ENCODE measurements around the gene PIP5K1B. TPM values are rescaled to one million over a fixed set of nuclear protein-coding genes. Genes with fewer than 3 reads are reported as not detected.
"Not testable (repeated sequence)": the region's sequence is repeated elsewhere in the genome, so short reads cannot be mapped to it uniquely, and the experiment has no call there.

Gene PIP5K1B
- total RNA-seq, 2 donors from 2014 or later = 0.55 to 0.99 TPM

GRCh38 chr9:68983008-68983411 is 278.0 kb downstream of the PIP5K1B start:
- H3K9me3 ChIP-seq (ENCODE audit: control insufficient read depth, low read length, poor library complexity, severe bottlenecking) = no peaks in the 10 kb centered on the region
- ATAC-seq = no peak
- Mint-ChIP-seq H3K27me3 (peaks cover 7% of the 10 kb centered on the region), H3K27ac (no peak overlapping the region), H3K36me3 (ENCODE audit: low read depth) (peaks cover 2% of the 10 kb centered on the region), H3K4me1 (peaks cover 7% of the 10 kb centered on the region), H3K4me3 (no peak overlapping the region)
- DNase-seq = no peak

DNA sequence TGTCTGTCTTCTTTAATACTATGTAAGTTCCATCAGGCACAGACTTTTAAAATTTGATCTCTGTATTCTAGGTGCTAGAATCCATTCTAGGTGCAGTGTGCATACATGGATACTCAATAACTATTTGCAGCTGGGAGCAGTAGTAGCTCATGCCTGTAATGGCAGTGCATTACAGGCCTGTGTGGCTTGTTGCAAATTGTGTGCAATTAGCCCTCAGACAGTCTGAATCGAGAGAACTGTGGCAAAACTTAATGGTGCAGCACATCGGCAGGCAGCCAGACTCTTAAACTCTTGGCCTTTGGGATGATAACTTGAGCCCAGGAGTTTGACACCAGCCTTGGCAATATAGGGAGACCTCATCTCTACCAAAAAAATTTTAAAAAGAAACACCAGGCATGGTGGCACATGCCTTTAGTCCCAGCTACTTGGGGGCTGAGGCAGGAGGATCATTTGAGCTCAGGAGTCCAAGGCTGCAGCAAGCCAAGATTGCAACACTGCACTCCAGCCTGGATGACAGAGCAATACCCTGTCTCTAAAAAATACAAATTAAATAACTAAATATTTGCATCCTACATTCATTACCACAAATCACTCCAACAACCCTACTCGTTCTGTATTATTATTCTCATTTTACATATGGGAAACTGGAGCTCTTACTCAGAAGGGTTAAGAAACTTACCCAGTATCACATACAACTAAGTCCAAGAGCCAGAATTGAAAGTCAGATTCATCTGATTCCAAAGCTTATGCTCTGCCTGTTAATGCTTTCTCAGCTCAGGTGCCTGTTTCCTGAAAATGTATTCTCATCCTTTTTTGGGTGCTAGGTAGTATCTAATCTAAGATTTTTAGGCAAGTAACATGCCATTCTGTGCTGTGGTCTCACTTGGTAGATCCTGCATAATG is 278.7 kb downstream of the PIP5K1B start:
- H3K9me3 ChIP-seq (ENCODE audit: control insufficient read depth, low read length, poor library complexity, severe bottlenecking) = no peaks in the 10 kb centered on the region
- Mint-ChIP-seq H3K4me3 (no peak overlapping the region), H3K4me1 (peaks cover 7% of the 10 kb centered on the region), H3K27me3 (peaks cover 7% of the 10 kb centered on the region), H3K27ac (no peak overlapping the region), H3K36me3 (ENCODE audit: low read depth) (no peaks in the 10 kb centered on the region)
- DNase-seq = no peak
- ATAC-seq = no peak

DNA sequence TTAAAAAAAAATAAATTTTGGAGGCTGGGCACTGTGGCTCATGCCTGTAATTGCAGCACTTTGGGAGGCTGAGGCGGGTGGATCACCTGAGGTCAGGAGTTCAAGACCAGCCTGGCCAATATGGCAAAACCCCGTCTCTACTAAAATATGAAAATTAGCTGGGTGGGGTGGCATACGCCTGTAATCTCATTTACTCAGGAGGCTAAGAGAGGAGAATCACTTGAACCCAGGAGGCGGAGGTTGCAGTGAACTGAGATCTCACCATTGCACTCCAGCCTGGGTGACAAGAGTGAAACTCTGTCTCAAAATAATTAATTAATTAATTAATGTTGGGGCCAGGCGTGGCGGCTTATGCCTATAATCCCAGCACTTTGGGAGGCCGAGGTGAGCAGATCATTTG is 281.9 kb downstream of the PIP5K1B start:
- not testable (repeated sequence) for H3K36me3 Mint-ChIP-seq (ENCODE audit: low read depth); H3K4me1 Mint-ChIP-seq; ATAC-seq; H3K27ac Mint-ChIP-seq; DNase-seq; H3K9me3 ChIP-seq (ENCODE audit: control insufficient read depth, low read length, poor library complexity, severe bottlenecking); H3K4me3 Mint-ChIP-seq; H3K27me3 Mint-ChIP-seq

DNA sequence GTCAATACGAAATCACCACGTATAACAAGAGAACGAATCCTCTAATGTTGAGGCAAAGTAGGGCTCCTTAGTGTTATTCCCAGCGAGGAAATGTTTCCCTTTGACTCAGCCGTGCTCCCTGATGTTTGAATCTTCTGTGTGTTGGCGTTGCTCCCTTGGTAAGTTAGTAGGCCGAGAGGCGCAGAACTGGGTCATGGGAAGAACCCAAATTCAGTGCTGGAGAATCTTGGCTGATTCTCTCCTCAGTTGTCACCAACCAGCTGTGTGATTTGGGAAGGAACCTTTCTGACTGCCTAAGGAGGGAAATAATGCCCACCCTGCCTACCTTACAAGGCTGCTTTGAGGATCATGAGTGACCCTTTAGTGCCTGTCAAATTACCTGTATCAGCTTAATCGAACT is 286.4 kb downstream of the PIP5K1B start:
- H3K4me1 Mint-ChIP-seq = no peaks in the 10 kb centered on the region
- ATAC-seq (no peak), DNase-seq (no peak)
- H3K9me3 ChIP-seq (ENCODE audit: control insufficient read depth, low read length, poor library complexity, severe bottlenecking) = no peaks in the 10 kb centered on the region
- H3K27ac Mint-ChIP-seq = no peak overlapping the region
- no peaks in the 10 kb centered on the region for H3K36me3 Mint-ChIP-seq (ENCODE audit: low read depth)
- no peak overlapping the region for H3K4me3 Mint-ChIP-seq
- H3K27me3 Mint-ChIP-seq = peaks cover 4% of the 10 kb centered on the region

DNA sequence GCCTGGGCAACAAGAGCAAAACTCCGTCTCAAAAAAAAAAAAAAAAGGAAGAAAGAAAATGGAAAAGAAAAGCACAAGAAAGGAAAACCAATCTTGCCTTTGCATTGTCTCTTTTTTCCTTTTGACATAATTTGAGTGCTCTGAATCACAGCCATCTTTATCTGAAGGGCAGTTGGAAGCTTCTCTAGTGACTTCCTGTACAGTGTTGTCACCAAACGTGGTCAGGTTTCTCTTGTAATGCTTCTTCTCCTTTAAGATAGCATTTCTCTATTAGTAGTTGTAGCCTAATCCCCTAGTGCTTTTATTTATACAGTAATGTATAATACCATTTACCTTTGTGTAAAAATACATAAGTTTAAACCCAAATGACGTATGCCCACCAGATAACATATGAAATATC is 290.7 kb downstream of the PIP5K1B start:
- no peak for ATAC-seq
- no peak overlapping the region for H3K27ac Mint-ChIP-seq
- DNase-seq = no peak
- no peaks in the 10 kb centered on the region for H3K36me3 Mint-ChIP-seq (ENCODE audit: low read depth)
- H3K9me3 ChIP-seq (ENCODE audit: control insufficient read depth, low read length, poor library complexity, severe bottlenecking) = no peaks in the 10 kb centered on the region
- H3K27me3 Mint-ChIP-seq = peaks cover 7% of the 10 kb centered on the region
- H3K4me3 Mint-ChIP-seq = no peak overlapping the region
- H3K4me1 Mint-ChIP-seq = peaks cover 6% of the 10 kb centered on the region

DNA sequence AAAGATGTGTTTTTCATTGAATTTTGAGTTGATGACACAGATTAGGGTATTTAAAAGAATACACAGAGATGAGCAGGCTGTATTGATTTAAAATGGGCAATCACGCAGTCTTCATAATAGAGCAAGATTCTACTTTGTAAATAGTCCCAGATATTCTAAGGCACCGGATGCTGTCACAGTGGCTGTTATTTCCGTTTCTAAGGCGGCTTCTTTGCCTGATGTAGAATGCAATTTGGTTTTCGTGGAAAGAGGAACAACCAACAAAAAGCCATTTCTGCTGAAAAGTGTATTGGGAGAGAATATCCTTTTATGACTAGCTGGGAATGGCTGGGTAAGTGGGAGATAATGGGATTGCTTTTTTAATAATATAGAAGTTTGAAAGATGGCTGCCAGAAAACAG is 291.4 kb downstream of the PIP5K1B start:
- Mint-ChIP-seq H3K4me3 (peak overlapping the region; percentile 43), H3K4me1 (peaks cover 6% of the 10 kb centered on the region), H3K36me3 (ENCODE audit: low read depth) (no peaks in the 10 kb centered on the region), H3K27me3 (peaks cover 7% of the 10 kb centered on the region), H3K27ac (no peak overlapping the region)
- H3K9me3 ChIP-seq (ENCODE audit: control insufficient read depth, low read length, poor library complexity, severe bottlenecking) = no peaks in the 10 kb centered on the region
- no peak for DNase-seq
- ATAC-seq = no peak

DNA sequence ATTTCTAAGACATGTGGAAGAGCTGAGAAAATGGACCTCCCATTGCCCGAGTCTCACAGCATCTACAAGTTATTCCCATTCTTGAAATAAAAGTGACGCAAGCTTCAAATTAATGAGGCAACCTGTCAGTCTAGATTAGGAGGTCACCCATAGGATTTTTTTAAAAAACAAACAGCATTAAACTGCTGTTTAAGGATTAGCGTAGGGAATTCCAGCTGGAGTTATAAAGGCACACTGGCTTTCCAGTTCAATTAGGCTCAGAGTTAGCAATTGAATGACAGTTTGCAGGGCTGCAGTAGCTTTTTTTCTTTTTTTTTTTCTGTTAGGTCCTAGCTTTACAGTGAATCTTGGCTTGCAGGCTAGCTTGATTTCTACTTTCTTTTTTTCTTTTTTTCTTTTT is 292.6 kb downstream of the PIP5K1B start:
- H3K4me1 Mint-ChIP-seq = peaks cover 6% of the 10 kb centered on the region
- H3K36me3 Mint-ChIP-seq (ENCODE audit: low read depth) = no peaks in the 10 kb centered on the region
- no peak for DNase-seq
- no peak overlapping the region for H3K27ac Mint-ChIP-seq
- H3K27me3 Mint-ChIP-seq = peaks cover 12% of the 10 kb centered on the region
- H3K9me3 ChIP-seq (ENCODE audit: control insufficient read depth, low read length, poor library complexity, severe bottlenecking) = no peaks in the 10 kb centered on the region
- H3K4me3 Mint-ChIP-seq = no peak overlapping the region
- no peak for ATAC-seq

DNA sequence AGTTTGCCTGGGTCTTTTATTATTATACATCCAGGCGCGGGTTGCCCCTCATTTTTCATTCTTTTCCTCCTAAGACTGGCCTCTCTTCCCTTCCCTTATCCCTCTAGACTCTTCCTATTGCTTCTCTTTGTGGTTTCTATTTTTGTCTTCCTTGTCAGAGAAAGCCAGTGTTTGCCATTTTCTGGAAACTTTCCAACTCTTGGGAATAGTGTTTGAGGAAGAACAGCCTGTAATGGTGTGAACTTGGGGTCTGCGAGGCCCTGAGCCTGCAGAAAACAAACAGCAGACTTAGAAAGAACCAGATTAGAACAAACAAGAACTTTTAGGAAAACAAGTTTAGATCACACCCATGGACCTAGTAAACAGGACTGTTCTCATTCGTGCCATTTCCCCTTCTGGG is 293.3 kb downstream of the PIP5K1B start:
- H3K9me3 ChIP-seq (ENCODE audit: control insufficient read depth, low read length, poor library complexity, severe bottlenecking) = no peaks in the 10 kb centered on the region
- peaks cover 2% of the 10 kb centered on the region for H3K36me3 Mint-ChIP-seq (ENCODE audit: low read depth)
- no peak for ATAC-seq
- peaks cover 19% of the 10 kb centered on the region for H3K27me3 Mint-ChIP-seq
- H3K4me1 Mint-ChIP-seq = peaks cover 8% of the 10 kb centered on the region
- H3K27ac Mint-ChIP-seq = no peak overlapping the region
- no peak for DNase-seq
- H3K4me3 Mint-ChIP-seq = no peak overlapping the region

DNA sequence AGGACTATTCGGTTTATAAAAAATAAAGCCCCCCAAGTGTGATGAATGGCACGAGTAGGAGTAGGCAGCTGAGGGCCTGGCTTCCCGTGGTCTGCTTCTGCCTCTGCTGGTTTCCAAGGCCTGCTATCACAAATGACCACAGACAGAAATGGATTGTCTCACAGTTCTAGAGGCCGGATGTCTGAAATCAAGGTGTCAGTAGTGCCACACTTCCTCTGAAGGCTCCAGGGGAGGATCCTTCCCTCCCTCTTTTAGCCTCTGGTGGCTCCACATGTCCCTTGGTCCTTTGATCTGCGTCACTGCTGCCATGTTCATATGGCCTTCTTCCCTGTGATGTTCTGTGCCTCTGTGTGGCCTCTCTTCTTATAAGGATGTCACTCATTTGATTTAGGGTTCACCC is 293.8 kb downstream of the PIP5K1B start:
- no peak for ATAC-seq
- Mint-ChIP-seq H3K4me3 (no peak overlapping the region), H3K27ac (no peak overlapping the region), H3K4me1 (peaks cover 8% of the 10 kb centered on the region), H3K36me3 (ENCODE audit: low read depth) (peaks cover 2% of the 10 kb centered on the region), H3K27me3 (peaks cover 20% of the 10 kb centered on the region)
- DNase-seq = no peak
- H3K9me3 ChIP-seq (ENCODE audit: control insufficient read depth, low read length, poor library complexity, severe bottlenecking) = no peaks in the 10 kb centered on the region

- peak in 2 of 3 donors; percentile 16 to 57 for DNase-seq
- Mint-ChIP-seq H3K27ac (no peak overlapping the region), H3K4me1 (peaks cover 8% of the 10 kb centered on the region), H3K36me3 (ENCODE audit: low read depth) (peaks cover 2% of the 10 kb centered on the region), H3K4me3 (no peak overlapping the region), H3K27me3 (peaks cover 20% of the 10 kb centered on the region)
- no peaks in the 10 kb centered on the region for H3K9me3 ChIP-seq (ENCODE audit: control insufficient read depth, low read length, poor library complexity, severe bottlenecking)
- ATAC-seq = peak; percentile 91
These were observed 294.5 kb downstream of the PIP5K1B start for GRCh38 chr9:68999393-69000105.

GRCh38 chr9:69001921-69002320 is 296.9 kb downstream of the PIP5K1B start:
- H3K9me3 ChIP-seq (ENCODE audit: control insufficient read depth, low read length, poor library complexity, severe bottlenecking) = no peaks in the 10 kb centered on the region
- Mint-ChIP-seq H3K4me1 (peaks cover 7% of the 10 kb centered on the region), H3K36me3 (ENCODE audit: low read depth) (peaks cover 2% of the 10 kb centered on the region), H3K27me3 (peaks cover 20% of the 10 kb centered on the region), H3K27ac (no peak overlapping the region), H3K4me3 (no peak overlapping the region)
- DNase-seq (no peak), ATAC-seq (no peak)

- Mint-ChIP-seq H3K36me3 (ENCODE audit: low read depth) (peaks cover 2% of the 10 kb centered on the region), H3K4me3 (no peak overlapping the region), H3K4me1 (peaks cover 6% of the 10 kb centered on the region), H3K27me3 (peaks cover 22% of the 10 kb centered on the region), H3K27ac (no peak overlapping the region)
- ATAC-seq = no peak
- no peaks in the 10 kb centered on the region for H3K9me3 ChIP-seq (ENCODE audit: control insufficient read depth, low read length, poor library complexity, severe bottlenecking)
- DNase-seq = no peak
These were observed 298.0 kb downstream of the PIP5K1B start for GRCh38 chr9:69003051-69003450.

DNA sequence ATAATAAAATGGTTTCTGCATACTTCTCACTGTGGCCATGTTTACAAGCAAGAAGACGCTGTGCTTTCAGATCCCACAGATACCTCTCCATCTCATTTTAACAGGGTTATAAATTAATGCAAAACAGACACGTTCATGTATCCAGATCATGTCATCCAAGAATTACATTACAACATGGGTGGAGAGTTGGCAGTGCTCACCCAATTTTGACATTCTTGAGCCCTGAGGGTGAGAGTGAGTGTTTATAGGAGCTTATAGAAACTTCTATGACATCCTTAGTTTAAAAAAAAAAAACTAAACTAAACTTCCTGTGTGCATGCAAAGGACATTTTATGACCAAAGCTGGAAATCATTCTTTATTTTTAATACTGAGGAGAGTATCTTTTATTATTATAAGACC is 299.8 kb downstream of the PIP5K1B start:
- peaks cover 2% of the 10 kb centered on the region for H3K4me1 Mint-ChIP-seq
- H3K36me3 Mint-ChIP-seq (ENCODE audit: low read depth) = peaks cover 2% of the 10 kb centered on the region
- peaks cover 20% of the 10 kb centered on the region for H3K27me3 Mint-ChIP-seq
- no peak overlapping the region for H3K4me3 Mint-ChIP-seq
- DNase-seq (no peak), ATAC-seq (no peak)
- no peak overlapping the region for H3K27ac Mint-ChIP-seq
- H3K9me3 ChIP-seq (ENCODE audit: control insufficient read depth, low read length, poor library complexity, severe bottlenecking) = no peaks in the 10 kb centered on the region

Measured in T-helper 17 cell (primary cell).